ENCODE data around the gene DOCK3.
"Not testable (repeated sequence)": the region's sequence is repeated elsewhere in the genome, so short reads cannot be mapped to it uniquely, and the experiment has no call there.

The DOCK3 gene

DNA sequence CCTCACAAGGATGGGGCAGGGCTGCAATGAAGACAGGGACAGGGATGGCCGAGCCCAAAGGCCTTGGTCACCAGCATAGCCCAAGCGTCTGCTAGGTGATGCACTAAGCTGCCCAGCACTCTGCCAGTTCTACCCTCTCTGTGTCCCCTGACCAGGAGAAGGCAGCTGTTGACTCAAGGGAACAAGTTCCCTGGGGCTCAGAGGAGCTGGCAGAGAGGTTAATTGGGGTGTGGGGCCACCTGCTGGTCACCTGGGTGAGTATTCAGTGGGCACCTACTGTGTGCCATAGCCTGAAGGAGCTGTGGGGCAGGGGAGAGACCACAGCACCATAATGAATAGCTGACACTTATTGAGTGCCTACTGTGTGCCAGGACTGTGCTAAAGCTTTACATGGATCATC is 22.0 kb upstream of the DOCK3 start:
- no peak for DNase-seq

DNA sequence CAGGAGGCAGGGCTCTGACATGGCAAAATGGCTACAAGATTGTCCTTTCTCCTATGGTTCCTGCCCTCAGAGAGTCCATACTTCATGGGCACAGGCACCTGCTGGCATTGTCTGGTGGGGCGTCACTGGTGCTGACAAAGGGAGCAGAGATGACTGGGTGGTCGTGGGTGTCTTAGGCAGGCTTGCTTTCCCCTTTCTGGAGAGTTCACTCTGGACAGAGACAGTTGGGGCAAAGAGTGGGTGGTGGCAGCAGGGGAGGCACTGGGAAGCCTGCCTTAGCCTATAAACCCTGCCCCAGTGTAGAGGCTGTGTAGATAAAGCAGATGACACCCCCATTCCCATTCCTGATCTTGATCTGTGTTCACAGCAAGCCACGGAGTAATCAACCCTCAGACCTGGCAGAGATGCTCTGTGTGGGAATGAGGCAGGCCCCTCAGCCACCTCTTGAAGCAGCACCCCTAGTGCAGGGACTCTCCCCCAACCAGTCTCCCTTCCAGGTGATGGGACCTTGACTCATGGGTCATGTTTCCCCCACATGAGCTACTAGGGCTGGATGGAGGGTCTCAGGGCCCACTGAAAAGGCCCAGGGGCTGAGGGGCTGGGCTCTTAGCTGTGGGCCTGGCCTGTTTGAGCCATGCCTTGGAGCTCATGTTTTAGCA is 20.7 kb upstream of the DOCK3 start:
- DNase-seq = no peak

- DNase-seq = no peak
Measured at GRCh38 chr3:50655009-50655830, 19.5 kb upstream of the DOCK3 start.

DNA sequence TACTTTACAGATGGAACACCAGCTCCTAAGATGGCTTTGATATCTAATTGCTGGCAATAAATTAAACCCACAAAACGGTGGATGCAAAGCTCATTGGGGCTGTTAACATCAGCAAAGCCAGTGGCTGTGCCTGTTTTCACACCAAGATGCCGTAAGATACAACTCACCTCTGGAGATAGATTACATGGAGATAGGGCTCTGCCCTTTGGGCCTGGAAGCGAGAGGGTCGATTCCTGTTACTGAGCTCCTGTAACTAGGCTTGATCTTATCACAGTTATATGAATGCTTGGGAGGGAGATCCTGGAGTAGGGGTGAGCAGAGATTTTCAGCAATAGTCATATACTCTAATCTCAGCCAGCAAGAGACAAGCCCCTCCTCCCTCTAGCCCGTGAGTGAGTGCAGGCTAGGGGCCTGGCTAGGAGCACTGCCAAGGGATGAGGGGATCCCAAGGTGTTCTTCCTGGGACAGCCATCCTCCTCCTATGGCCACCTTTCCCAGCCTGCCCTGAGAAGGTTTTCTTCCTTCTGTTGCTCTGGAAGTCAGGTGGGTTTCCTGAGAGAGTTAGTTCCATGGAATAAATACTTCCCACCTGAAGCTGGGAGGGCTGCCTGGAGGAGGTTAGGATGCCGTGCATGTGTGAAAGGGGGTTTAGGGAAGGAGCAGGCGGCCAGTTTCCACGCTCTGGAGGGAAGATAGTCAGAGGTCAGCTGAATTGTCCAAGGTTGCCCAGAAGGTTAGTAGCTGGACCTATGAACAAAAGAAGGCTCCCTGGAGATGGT is 18.1 kb upstream of the DOCK3 start:
- DNase-seq = no peak

- no peak for DNase-seq
Measured at GRCh38 chr3:50657407-50657806, 17.3 kb upstream of the DOCK3 start.

DNA sequence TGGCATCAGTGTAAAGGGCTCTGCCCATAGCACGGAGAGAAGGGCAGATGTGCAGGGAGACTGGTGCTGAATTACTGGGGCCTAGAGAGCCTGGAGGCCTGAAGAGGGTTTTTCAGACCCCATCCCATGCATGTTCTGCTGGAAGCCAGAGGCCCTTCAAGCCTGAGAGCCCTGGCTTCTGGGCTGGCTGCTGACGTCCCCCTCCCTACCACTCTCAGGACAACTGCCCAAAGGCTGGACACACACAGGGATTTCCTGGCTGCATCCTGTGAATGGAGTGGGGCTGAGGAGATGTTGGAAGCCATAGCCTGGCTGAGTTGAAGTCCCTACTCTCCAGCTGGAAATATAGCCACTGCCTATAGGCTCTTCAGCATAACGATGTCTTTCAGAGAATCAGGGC is 16.9 kb upstream of the DOCK3 start:
- DNase-seq = no peak

DNA sequence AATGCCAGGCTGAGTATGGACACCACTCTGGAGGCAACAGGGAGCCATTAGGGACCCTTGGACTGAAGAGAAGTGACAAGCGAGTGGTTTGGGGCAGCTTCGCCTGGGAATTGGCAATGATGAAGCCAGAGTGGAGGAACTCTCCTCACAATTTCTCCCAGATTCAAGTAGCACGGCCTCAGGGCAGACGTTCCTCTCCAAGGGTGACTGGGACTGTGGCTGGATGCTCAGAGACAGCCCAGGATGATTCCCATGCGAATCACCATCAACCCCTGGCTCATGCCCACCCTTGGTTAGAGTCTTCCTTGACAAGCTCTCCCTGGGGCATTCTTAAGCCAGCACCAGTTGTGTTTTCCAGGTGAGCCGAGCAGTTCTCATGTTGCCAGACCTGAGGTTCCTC is 16.3 kb upstream of the DOCK3 start:
- no peak for DNase-seq

DNA sequence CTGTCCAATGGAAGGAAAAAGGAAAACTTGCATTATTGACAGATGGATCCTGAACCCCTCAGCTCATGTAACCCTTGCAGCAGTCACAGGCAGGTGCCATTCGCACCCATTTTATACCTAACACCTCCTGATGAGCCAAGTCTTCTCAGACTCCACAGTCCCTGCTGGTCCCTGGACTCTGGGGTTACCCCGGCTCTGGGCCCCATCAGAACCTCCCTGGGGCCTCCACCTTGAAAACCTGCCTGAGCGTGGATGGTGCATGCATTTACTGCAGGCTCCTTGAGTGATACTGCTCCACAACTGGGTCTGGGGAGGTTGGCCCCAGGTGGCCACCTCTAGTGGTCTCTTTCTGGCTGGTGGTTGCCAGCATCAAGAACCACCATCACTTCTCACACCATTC is 15.9 kb upstream of the DOCK3 start:
- no peak for DNase-seq

GRCh38 chr3:50660386-50660785 is 14.3 kb upstream of the DOCK3 start:
- no peak for DNase-seq

DNA sequence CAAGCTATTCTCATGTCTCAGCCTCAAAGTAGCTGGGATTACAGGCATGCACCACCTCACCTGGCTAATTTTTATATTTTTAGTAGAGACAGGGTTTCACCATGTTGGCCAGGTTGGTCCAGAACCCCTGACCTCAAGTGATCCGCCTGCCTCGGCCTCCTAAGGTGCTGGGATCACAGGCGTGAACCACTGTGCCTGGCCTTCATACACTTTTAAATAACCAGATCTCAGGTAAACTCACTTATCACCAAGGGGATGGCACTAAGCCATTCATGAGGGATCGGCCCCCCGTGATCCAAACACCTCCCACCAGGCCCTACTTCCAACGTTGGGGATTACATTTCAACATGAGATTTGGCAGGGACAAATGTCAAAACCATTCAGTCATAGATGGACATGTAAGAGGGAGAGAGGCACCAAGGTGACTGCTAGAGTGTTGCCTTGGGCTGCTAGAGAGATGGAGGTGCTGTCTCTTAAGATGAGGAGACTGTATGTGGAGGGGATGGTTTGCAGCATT is 13.3 kb upstream of the DOCK3 start:
- DNase-seq = no peak

GRCh38 chr3:50662408-50662807 is 12.3 kb upstream of the DOCK3 start:
- DNase-seq = no peak

- no peak for DNase-seq
Measured at GRCh38 chr3:50665081-50665840, 9.5 kb upstream of the DOCK3 start.

- DNase-seq = not testable (repeated sequence)
Measured at GRCh38 chr3:50665841-50666115, 8.9 kb upstream of the DOCK3 start.

- no peak for DNase-seq
Measured at GRCh38 chr3:50666837-50667236, 7.9 kb upstream of the DOCK3 start.

DNA sequence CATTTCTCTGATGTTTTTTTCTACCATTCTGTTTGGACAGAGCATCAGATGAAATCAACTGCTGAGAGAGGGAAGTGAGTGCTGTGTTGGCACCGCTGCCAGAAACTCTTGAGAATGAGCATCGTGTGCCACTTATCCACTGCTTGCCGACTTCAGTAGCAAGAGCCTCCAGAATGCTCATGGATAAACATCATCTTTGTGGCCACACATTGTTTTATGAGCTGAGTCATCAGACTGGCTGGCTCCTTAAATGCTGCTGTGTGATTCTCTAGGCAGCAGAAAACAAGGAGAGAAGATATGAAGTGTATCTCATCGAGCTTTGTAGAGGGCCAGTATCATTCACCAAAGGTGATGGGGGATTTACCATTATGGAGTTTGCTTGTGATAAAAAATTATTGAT is 3.4 kb upstream of the DOCK3 start:
- DNase-seq = no peak

DNA sequence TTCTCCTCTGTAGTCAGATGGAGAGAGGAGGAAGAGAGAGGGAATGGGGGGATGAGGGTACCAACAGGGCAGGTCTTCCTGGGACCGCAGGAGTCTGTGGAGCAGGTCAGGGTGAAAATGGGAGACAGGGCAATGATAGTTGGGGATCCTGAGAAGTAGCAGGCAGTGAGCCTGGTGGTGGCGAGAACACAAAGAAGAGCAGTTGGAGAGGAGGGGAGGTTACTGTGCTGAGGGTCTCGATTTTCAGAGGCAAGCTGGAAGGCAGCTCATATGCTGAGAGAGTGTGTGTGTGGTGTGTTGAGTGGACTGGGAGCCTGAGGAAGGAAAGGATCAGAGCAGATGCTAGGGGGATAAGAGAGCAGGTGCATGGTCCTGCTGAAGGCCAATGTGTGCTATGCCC is 2.1 kb upstream of the DOCK3 start:
- no peak for DNase-seq

DNA sequence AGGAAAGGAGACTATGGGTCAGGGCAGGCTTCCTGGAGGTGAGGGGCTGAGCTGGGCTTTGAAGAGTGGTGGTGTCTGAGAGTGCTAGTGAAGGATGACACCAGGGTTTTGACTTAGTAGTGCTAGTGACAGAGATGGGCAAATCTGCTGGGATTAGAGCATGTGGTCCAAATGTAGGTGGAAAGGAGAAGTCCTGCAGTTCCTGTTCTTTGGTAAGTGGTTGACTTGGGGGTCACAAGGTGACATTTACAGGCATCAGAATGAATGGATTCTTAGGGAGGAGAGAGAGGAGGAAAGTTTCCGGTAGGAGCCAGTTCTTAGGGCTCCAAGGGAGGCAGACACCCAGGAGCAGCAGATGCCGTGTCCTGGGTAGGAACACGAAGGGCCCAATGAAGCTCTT is 796 bp upstream of the DOCK3 start:
- DNase-seq = no peak

GRCh38 chr3:50675179-50676030 is 678 bp downstream of the DOCK3 start:
- DNase-seq = peak; percentile 31

DNA sequence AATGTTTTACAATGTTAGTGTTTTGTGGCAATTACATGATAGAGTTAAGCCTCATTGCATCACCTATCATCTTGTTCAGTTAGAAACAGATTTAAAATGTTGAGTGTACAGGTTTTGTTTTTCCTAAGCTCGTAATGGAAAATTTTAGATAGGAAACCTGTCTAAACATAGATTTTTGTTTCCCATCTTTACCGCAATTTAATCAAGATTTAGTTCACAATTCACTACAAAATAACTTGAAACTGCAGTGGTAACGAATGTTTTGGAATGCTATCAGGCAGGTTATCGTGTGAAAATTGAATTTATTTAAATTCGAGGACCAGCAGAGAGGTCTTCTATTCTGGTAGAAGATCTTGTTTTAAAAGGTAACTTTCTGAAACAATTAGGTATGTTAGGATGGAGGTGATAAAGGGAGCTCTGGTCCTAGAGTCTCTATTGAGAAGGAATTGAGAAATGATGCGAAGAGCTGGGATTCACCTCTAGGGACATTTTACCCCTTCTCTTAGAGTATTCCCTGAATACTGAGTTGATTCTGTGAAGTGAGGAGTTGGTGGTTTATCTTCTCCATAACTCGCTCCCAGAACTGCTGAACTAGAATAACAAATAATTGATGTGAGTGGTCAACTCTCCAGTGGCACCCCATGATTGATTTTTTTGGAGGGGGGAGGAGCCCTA is 1.4 kb downstream of the DOCK3 start:
- no peak for DNase-seq

GRCh38 chr3:50687127-50687751 is 12.5 kb downstream of the DOCK3 start:
- no peak for DNase-seq

GRCh38 chr3:50687916-50688315 is 13.2 kb downstream of the DOCK3 start:
- no peak for DNase-seq
